ENCODE data around the gene NOL6. TPM values are rescaled to one million over a fixed set of nuclear protein-coding genes. Genes with fewer than 3 reads are reported as not detected.

NOL6 gene
- total RNA-seq, 1 experiment from 2014 or later: 48.5 TPM

- no peak for TF ChIP-seq ZNF281 (CRISPR knock-in tag; IDR thresholded peaks at IDR 0.05)
- no peak for TF ChIP-seq RORB (CRISPR knock-in tag; IDR thresholded peaks at IDR 0.05)
- no peak for TF ChIP-seq ZNF532 (CRISPR knock-in tag; IDR thresholded peaks at IDR 0.05; ENCODE audit: borderline replicate concordance)
- TF ChIP-seq ZNF219 (CRISPR knock-in tag; IDR thresholded peaks at IDR 0.05; ENCODE audit: borderline replicate concordance): no peak
- TF ChIP-seq SMAD4 (CRISPR knock-in tag; IDR thresholded peaks at IDR 0.05): no peak
- no peak for TF ChIP-seq CREM (CRISPR knock-in tag; IDR thresholded peaks at IDR 0.05)
Measured at GRCh38 chr9:33468797-33469621, 4.7 kb downstream of the NOL6 start (continued).

- CTCF ChIA-PET: interaction anchor here (0.9 to 2.6 kb wide), 3 partner anchors 16 to 87 kb away, joined by 5 to 66 read pairs (median 8); partner anchors contain the start of gene ANKRD18B
- POLR2A ChIA-PET: interaction anchor here (0.5 kb wide), 1 partner anchor 599 kb away, joined by 3 read pairs; no protein-coding TSS in a partner anchor
- Mint-ChIP-seq H3K4me1 (0 out of 2 replicates have a peak, but pooled peaks cover 8% of the 10 kb centered on the region), H3K9me3 (no peaks in the 10 kb centered on the region), H3K4me3 (no peak overlapping the region), H3K27me3 (ENCODE audit: low read depth) (no peaks in the 10 kb centered on the region), H3K27ac (no peak overlapping the region), H3K36me3 (peaks cover 67% of the 10 kb centered on the region)
- ATAC-seq (no peak), DNase-seq (ENCODE audit: low spot score) (no peak)
- no peak for TF ChIP-seq ESRRA (CRISPR knock-in tag; IDR thresholded peaks at IDR 0.05; ENCODE audit: borderline replicate concordance)
- no peak for TF ChIP-seq GRHL2 (CRISPR knock-in tag; IDR thresholded peaks at IDR 0.05; ENCODE audit: insufficient replicate concordance, severe bottlenecking)
- no peak for TF ChIP-seq MXD4 (CRISPR knock-in tag; IDR thresholded peaks at IDR 0.05; ENCODE audit: borderline replicate concordance)
- no peak for TF ChIP-seq TEAD4 (CRISPR knock-in tag; IDR thresholded peaks at IDR 0.05)
- no peak for TF ChIP-seq PRRX2 (CRISPR knock-in tag; IDR thresholded peaks at IDR 0.05)
- no peak for TF ChIP-seq STAT6 (CRISPR knock-in tag; conservative IDR thresholded peaks at IDR 0.05; ENCODE audit: low read depth)
- no peak for TF ChIP-seq ZSCAN18 (CRISPR knock-in tag; IDR thresholded peaks at IDR 0.05)
- TF ChIP-seq ZNF317 (CRISPR knock-in tag; IDR thresholded peaks at IDR 0.05; ENCODE audit: borderline replicate concordance, low read depth): no peak
- TF ChIP-seq PREB (CRISPR knock-in tag; IDR thresholded peaks at IDR 0.05; ENCODE audit: borderline replicate concordance): no peak
- TF ChIP-seq ZNF512 (CRISPR knock-in tag; IDR thresholded peaks at IDR 0.05; ENCODE audit: borderline replicate concordance): no peak
- TF ChIP-seq GTF2I (CRISPR knock-in tag; conservative IDR thresholded peaks at IDR 0.05): no peak
- TF ChIP-seq OVOL2 (CRISPR knock-in tag; IDR thresholded peaks at IDR 0.05; ENCODE audit: borderline replicate concordance): no peak
- no peak for TF ChIP-seq HMGA2 (CRISPR knock-in tag; IDR thresholded peaks at IDR 0.05)
- TF ChIP-seq CBFB (CRISPR knock-in tag; IDR thresholded peaks at IDR 0.05; ENCODE audit: low read depth): no peak
- TF ChIP-seq FOXK1 (CRISPR knock-in tag; IDR thresholded peaks at IDR 0.05): no peak
Measured at GRCh38 chr9:33468215-33468730, 5.5 kb downstream of the NOL6 start.

Measured in WTC11 (cell line).